ENCODE results near the gene ATIC. TPM values are rescaled to one million over a fixed set of nuclear protein-coding genes. Genes with fewer than 3 reads are reported as not detected.

Gene ATIC
- total RNA-seq, 1 donor from 2014 or later, result 192 TPM

- intact Hi-C loops (cut with micrococcal nuclease), result loop anchor here (5.0 kb wide), 1 partner anchor 702 kb away; no protein-coding TSS in a partner anchor
Measured at GRCh38 chr2:215314896-215315295, 3.0 kb downstream of the ATIC start.

GRCh38 chr2:215315301-215315700 is 3.4 kb downstream of the ATIC start:
- intact Hi-C loops (cut with micrococcal nuclease), result no loop called here

GRCh38 chr2:215316336-215316735 is 4.5 kb downstream of the ATIC start:
- intact Hi-C loops (cut with micrococcal nuclease), result no loop called here

- intact Hi-C loops (cut with micrococcal nuclease), result no loop called here
Measured at GRCh38 chr2:215319500-215319899, 7.6 kb downstream of the ATIC start.

GRCh38 chr2:215320102-215320501 is 8.2 kb downstream of the ATIC start:
- intact Hi-C loops (cut with micrococcal nuclease), result no loop called here

- intact Hi-C loops (cut with micrococcal nuclease), result no loop called here
Measured at GRCh38 chr2:215320679-215321078, 8.8 kb downstream of the ATIC start.

- intact Hi-C loops (cut with micrococcal nuclease), result no loop called here
Measured at GRCh38 chr2:215324811-215325210, 13.0 kb downstream of the ATIC start.

- intact Hi-C loops (cut with micrococcal nuclease), result no loop called here
Measured at GRCh38 chr2:215328066-215328465, 16.2 kb downstream of the ATIC start.

- intact Hi-C loops (cut with micrococcal nuclease), result no loop called here
Measured at GRCh38 chr2:215332872-215333595, 21.2 kb downstream of the ATIC start.

GRCh38 chr2:215338883-215339679 is 27.2 kb downstream of the ATIC start:
- intact Hi-C loops (cut with micrococcal nuclease), result no loop called here

- intact Hi-C loops (cut with micrococcal nuclease), result no loop called here
Measured at GRCh38 chr2:215347878-215348277, 36.0 kb downstream of the ATIC start.

GRCh38 chr2:215352602-215353001 is 40.7 kb downstream of the ATIC start:
- intact Hi-C loops (cut with micrococcal nuclease), result no loop called here

GRCh38 chr2:215354771-215355695 is 43.2 kb downstream of the ATIC start:
- intact Hi-C loops (cut with micrococcal nuclease), result no loop called here

- intact Hi-C loops (cut with micrococcal nuclease), result no loop called here
Measured at GRCh38 chr2:215355801-215356200, 43.9 kb downstream of the ATIC start.

- intact Hi-C loops (cut with micrococcal nuclease), result no loop called here
Measured at GRCh38 chr2:215356334-215356947, 44.6 kb downstream of the ATIC start.

- intact Hi-C loops (cut with micrococcal nuclease), result no loop called here
Measured at GRCh38 chr2:215356948-215357461, 45.1 kb downstream of the ATIC start.

GRCh38 chr2:215357660-215358059 is 45.8 kb downstream of the ATIC start:
- intact Hi-C loops (cut with micrococcal nuclease), result no loop called here

GRCh38 chr2:215358312-215358845 is 46.5 kb downstream of the ATIC start:
- intact Hi-C loops (cut with micrococcal nuclease), result no loop called here

- intact Hi-C loops (cut with micrococcal nuclease), result no loop called here
Measured at GRCh38 chr2:215358891-215359575, 47.2 kb downstream of the ATIC start.

- intact Hi-C loops (cut with micrococcal nuclease), result no loop called here
Measured at GRCh38 chr2:215359576-215359922, 47.7 kb downstream of the ATIC start.
